Activated T-helper 17 cell treated with anti-CD3 and anti-CD28 coated beads, Interleukin-2, amount 50 U/mL, for 72 hours (primary cell): ENCODE data around the gene CPB2. TPM values are rescaled to one million over a fixed set of nuclear protein-coding genes. Genes with fewer than 3 reads are reported as not detected.

Experiments used
- ATAC-seq: fragments of 150-1000 bp; cut with Tn5 transposase; replicated peaks from 2 replicates; pipeline ENCODE4 v1.10.0; 2021; ENCODE audit warnings: mild to moderate bottlenecking, moderate library complexity
- H3K27ac Mint-ChIP-seq: one replicate; pipeline ENCODE4 v1.8.0; 2022; ENCODE audit warnings: mixed read lengths
- H3K27me3 Mint-ChIP-seq: one replicate; pipeline ENCODE4 v1.8.0; 2022; ENCODE audit warnings: mixed read lengths
- H3K36me3 Mint-ChIP-seq: one replicate; pipeline ENCODE4 v1.8.0; 2022; ENCODE audit warnings: low read depth, mild to moderate bottlenecking, mixed read lengths
- H3K4me1 Mint-ChIP-seq: one replicate; pipeline ENCODE4 v1.8.0; 2022; ENCODE audit warnings: mixed read lengths
- H3K4me3 Mint-ChIP-seq: one replicate; pipeline ENCODE4 v1.8.0; 2022; ENCODE audit warnings: mild to moderate bottlenecking, mixed read lengths
- H3K9me3 Mint-ChIP-seq: one replicate; pipeline ENCODE4 v1.8.0; 2022; ENCODE audit warnings: mixed read lengths
- total RNA-seq, 2 donors: library from RNA; stranded (reverse); gene quantifications; one replicate each; pipeline ENCODE4 v1.2.3, GENCODE V29; 2022

Gene CPB2
- total RNA-seq, 2 donors from 2014 or later: not detected

- no peaks in the 10 kb centered on the region for H3K36me3 Mint-ChIP-seq
- no peak overlapping the region for H3K4me3 Mint-ChIP-seq
- H3K27ac Mint-ChIP-seq: no peak overlapping the region
- ATAC-seq: no peak
- H3K9me3 Mint-ChIP-seq: no peaks in the 10 kb centered on the region
- H3K27me3 Mint-ChIP-seq: peaks cover 7% of the 10 kb centered on the region
- no peaks in the 10 kb centered on the region for H3K4me1 Mint-ChIP-seq
Observed at GRCh38 chr13:46059405-46059804, 45.4 kb downstream of the CPB2 start.

- no peak for ATAC-seq
- Mint-ChIP-seq H3K27ac (no peak overlapping the region), H3K4me1 (peaks cover 3% of the 10 kb centered on the region), H3K27me3 (peaks cover 7% of the 10 kb centered on the region), H3K4me3 (no peak overlapping the region), H3K9me3 (no peaks in the 10 kb centered on the region), H3K36me3 (no peaks in the 10 kb centered on the region)
Observed at GRCh38 chr13:46058268-46058667, 46.6 kb downstream of the CPB2 start.

- ATAC-seq: no peak
- Mint-ChIP-seq H3K9me3 (no peaks in the 10 kb centered on the region), H3K36me3 (no peaks in the 10 kb centered on the region), H3K4me3 (no peak overlapping the region), H3K27me3 (peaks cover 7% of the 10 kb centered on the region), H3K27ac (no peak overlapping the region), H3K4me1 (peaks cover 8% of the 10 kb centered on the region)
Observed at GRCh38 chr13:46057256-46058015, 47.4 kb downstream of the CPB2 start.

- peak overlapping the region; percentile 91 for H3K27ac Mint-ChIP-seq
- H3K4me1 Mint-ChIP-seq: peaks cover 18% of the 10 kb centered on the region
- H3K4me3 Mint-ChIP-seq: peak overlapping the region; percentile 98
Observed at GRCh38 chr13:46053162-46054012, 51.4 kb downstream of the CPB2 start.

GRCh38 chr13:46052319-46053161 lies 52.3 kb downstream of the CPB2 start, which contains the start of gene ZC3H13:
TSS of gene ZC3H13 (minus strand) at chr13:46052746. CDS start at chr13:46045507, 7,239 bp downstream.
- peak within 1 kb of the TSS; percentile 98 for H3K4me3 Mint-ChIP-seq
- ATAC-seq: peak; percentile 100
- H3K27me3 Mint-ChIP-seq: peaks cover 7% of the 10 kb centered on the region
- no peaks in the 10 kb centered on the region for H3K9me3 Mint-ChIP-seq
- H3K27ac Mint-ChIP-seq: peak within 1 kb of the TSS; percentile 91
- peaks cover 6% of the 10 kb centered on the region for H3K36me3 Mint-ChIP-seq
- H3K4me1 Mint-ChIP-seq: peaks cover 26% of the 10 kb centered on the region

More at GRCh38 chr13:46053162-46054012, 51.4 kb downstream of the CPB2 start:
- no peaks in the 10 kb centered on the region for H3K36me3 Mint-ChIP-seq
- no peak for ATAC-seq
- H3K27me3 Mint-ChIP-seq: peaks cover 7% of the 10 kb centered on the region
- H3K9me3 Mint-ChIP-seq: no peaks in the 10 kb centered on the region

- H3K4me1 Mint-ChIP-seq: peaks cover 26% of the 10 kb centered on the region
- peak; percentile 6 for ATAC-seq
- no peaks in the 10 kb centered on the region for H3K9me3 Mint-ChIP-seq
- peak overlapping the region; percentile 98 for H3K4me3 Mint-ChIP-seq
- H3K36me3 Mint-ChIP-seq: peaks cover 6% of the 10 kb centered on the region
- H3K27me3 Mint-ChIP-seq: peaks cover 7% of the 10 kb centered on the region
- H3K27ac Mint-ChIP-seq: peak overlapping the region; percentile 91
Observed at GRCh38 chr13:46051968-46052318, 52.9 kb downstream of the CPB2 start.

- ATAC-seq: no peak
- peaks cover 3% of the 10 kb centered on the region for H3K27me3 Mint-ChIP-seq
- H3K4me1 Mint-ChIP-seq: peaks cover 26% of the 10 kb centered on the region
- no peak overlapping the region for H3K27ac Mint-ChIP-seq
- no peaks in the 10 kb centered on the region for H3K9me3 Mint-ChIP-seq
- peak overlapping the region; percentile 15 for H3K4me3 Mint-ChIP-seq
- peaks cover 6% of the 10 kb centered on the region for H3K36me3 Mint-ChIP-seq
Observed at GRCh38 chr13:46050771-46051170, 54.1 kb downstream of the CPB2 start.

GRCh38 chr13:46045424-46045823 lies 59.4 kb downstream of the CPB2 start:
- Mint-ChIP-seq H3K36me3 (peaks cover 48% of the 10 kb centered on the region), H3K4me3 (no peak overlapping the region), H3K27me3 (no peaks in the 10 kb centered on the region), H3K27ac (no peak overlapping the region), H3K4me1 (peaks cover 12% of the 10 kb centered on the region), H3K9me3 (no peaks in the 10 kb centered on the region)
- ATAC-seq: no peak

- H3K27ac Mint-ChIP-seq: no peak overlapping the region
- H3K27me3 Mint-ChIP-seq: no peaks in the 10 kb centered on the region
- H3K4me1 Mint-ChIP-seq: peaks cover 11% of the 10 kb centered on the region
- ATAC-seq: no peak
- H3K4me3 Mint-ChIP-seq: no peak overlapping the region
- H3K9me3 Mint-ChIP-seq: no peaks in the 10 kb centered on the region
- peaks cover 66% of the 10 kb centered on the region for H3K36me3 Mint-ChIP-seq
Observed at GRCh38 chr13:46043647-46044046, 61.2 kb downstream of the CPB2 start.

- no peak for ATAC-seq
- Mint-ChIP-seq H3K27me3 (no peaks in the 10 kb centered on the region), H3K9me3 (no peaks in the 10 kb centered on the region), H3K27ac (no peak overlapping the region), H3K4me1 (no peaks in the 10 kb centered on the region), H3K36me3 (peaks cover 82% of the 10 kb centered on the region), H3K4me3 (no peak overlapping the region)
Observed at GRCh38 chr13:46041419-46041839, 63.4 kb downstream of the CPB2 start.

GRCh38 chr13:46040763-46041162 lies 64.1 kb downstream of the CPB2 start:
- Mint-ChIP-seq H3K27me3 (no peaks in the 10 kb centered on the region), H3K4me1 (no peaks in the 10 kb centered on the region), H3K36me3 (peaks cover 89% of the 10 kb centered on the region), H3K9me3 (no peaks in the 10 kb centered on the region), H3K4me3 (no peak overlapping the region), H3K27ac (no peak overlapping the region)
- no peak for ATAC-seq

GRCh38 chr13:46039411-46040182 lies 65.2 kb downstream of the CPB2 start:
- Mint-ChIP-seq H3K36me3 (peaks cover 88% of the 10 kb centered on the region), H3K27me3 (no peaks in the 10 kb centered on the region), H3K4me1 (no peaks in the 10 kb centered on the region), H3K9me3 (no peaks in the 10 kb centered on the region), H3K4me3 (no peak overlapping the region), H3K27ac (no peak overlapping the region)
- no peak for ATAC-seq

- Mint-ChIP-seq H3K27me3 (no peaks in the 10 kb centered on the region), H3K27ac (no peak overlapping the region), H3K36me3 (peaks cover 92% of the 10 kb centered on the region), H3K4me3 (no peak overlapping the region), H3K9me3 (no peaks in the 10 kb centered on the region), H3K4me1 (no peaks in the 10 kb centered on the region)
- ATAC-seq: no peak
Observed at GRCh38 chr13:46038296-46038695, 66.5 kb downstream of the CPB2 start.
